Neutrophil (primary cell): ENCODE results near the gene EEIG1.
A peak's percentile ranks its signal among the peaks of the same experiment; 100 is the strongest.

ENCODE experiments used
- H3K27ac ChIP-seq: fragments of 200-600 bp; sonication (generic); 2 replicates; pipeline ENCODE4 v1.5.1; 2016; ENCODE audit warnings: mild to moderate bottlenecking, moderate library complexity
- H3K27me3 ChIP-seq: fragments of 200-600 bp; sonication (generic); 2 replicates; pipeline ENCODE4 v1.6.0; 2016; ENCODE audit warnings: mild to moderate bottlenecking
- H3K36me3 ChIP-seq: fragments of 200-600 bp; sonication (generic); 2 replicates; pipeline ENCODE4 v1.5.1; 2017
- H3K4me1 ChIP-seq, 2 experiments: fragments of 200-600 bp in 1 of 2; sonication (generic) in 1 of 2; 1 replicate in 1 of 2; 2 replicates in 1 of 2; pipeline versions ENCODE4 v1.5.1 to v1.6.1; 2013 to 2016; ENCODE audit warnings: low read depth in 1 of 2, low read length in 1 of 2, mild to moderate bottlenecking in 1 of 2, moderate library complexity in 1 of 2; ENCODE audit not compliant: control insufficient read depth in 1 of 2, insufficient read depth in 1 of 2
- H3K4me3 ChIP-seq, 2 experiments: fragments of 200-600 bp in 1 of 2; sonication (generic) in 1 of 2; 1 replicate in 1 of 2; 2 replicates in 1 of 2; pipeline ENCODE4 v1.5.1; 2013 to 2016; ENCODE audit warnings: low read depth in 1 of 2, low read length in 1 of 2, mild to moderate bottlenecking in 1 of 2, moderate library complexity in 1 of 2
- H3K9me3 ChIP-seq: fragments of 200-600 bp; sonication (generic); 2 replicates; pipeline ENCODE4 v1.5.1; 2016
- TF ChIP-seq, protein P1 (sequence below): fragments of 200-600 bp; sonication (generic); IDR thresholded peaks from 2 replicates; pipeline ENCODE4 v1.5.1; 2016; ENCODE audit warnings: antibody characterized with exemption

The EEIG1 gene

GRCh38 chr9:127973169-127974000, 7.4 kb downstream of the EEIG1 start:
- H3K36me3 ChIP-seq, result no peaks in the 10 kb centered on the region
- H3K4me3 ChIP-seq, result no peak overlapping the region
- no peak overlapping the region for H3K27ac ChIP-seq
- no peaks in the 10 kb centered on the region for H3K9me3 ChIP-seq
- H3K27me3 ChIP-seq, result peaks cover 6% of the 10 kb centered on the region
- TF ChIP-seq, protein P1, sequence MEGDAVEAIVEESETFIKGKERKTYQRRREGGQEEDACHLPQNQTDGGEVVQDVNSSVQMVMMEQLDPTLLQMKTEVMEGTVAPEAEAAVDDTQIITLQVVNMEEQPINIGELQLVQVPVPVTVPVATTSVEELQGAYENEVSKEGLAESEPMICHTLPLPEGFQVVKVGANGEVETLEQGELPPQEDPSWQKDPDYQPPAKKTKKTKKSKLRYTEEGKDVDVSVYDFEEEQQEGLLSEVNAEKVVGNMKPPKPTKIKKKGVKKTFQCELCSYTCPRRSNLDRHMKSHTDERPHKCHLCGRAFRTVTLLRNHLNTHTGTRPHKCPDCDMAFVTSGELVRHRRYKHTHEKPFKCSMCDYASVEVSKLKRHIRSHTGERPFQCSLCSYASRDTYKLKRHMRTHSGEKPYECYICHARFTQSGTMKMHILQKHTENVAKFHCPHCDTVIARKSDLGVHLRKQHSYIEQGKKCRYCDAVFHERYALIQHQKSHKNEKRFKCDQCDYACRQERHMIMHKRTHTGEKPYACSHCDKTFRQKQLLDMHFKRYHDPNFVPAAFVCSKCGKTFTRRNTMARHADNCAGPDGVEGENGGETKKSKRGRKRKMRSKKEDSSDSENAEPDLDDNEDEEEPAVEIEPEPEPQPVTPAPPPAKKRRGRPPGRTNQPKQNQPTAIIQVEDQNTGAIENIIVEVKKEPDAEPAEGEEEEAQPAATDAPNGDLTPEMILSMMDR, result no peak
- peaks cover 9 to 15% of the 10 kb centered on the region in 2 experiments for H3K4me1 ChIP-seq

DNA sequence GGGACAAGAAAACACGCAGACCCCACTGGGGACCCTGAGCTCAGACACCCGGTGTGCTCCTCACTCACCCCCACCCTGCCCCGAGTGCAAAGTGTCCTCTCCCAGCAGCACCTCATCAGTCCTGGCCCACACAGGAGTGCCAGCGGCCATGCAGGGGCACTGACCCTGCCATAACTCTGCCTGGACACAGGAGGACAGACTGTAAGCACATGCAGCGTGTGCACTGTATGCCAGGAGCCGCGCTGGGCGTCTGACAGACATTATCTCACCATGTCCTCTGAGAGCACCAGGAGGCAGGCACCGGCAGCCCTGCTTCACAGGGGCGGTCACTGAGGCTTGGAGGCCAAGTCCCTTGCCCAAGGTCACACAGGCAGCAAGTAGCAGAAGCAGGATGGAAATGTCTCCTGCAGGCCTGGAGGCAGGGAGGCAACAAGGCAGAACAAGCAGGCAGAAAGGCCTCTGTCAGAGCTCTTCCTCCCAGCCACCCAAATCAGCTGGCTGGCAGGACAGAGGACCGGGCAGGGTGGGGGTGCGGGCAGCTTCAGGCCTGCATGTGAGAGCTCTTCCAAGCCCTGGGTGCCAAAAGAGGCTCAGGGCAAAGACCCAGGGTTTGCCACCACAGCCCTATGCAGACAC, 8.4 kb downstream of the EEIG1 start:
- no peaks in the 10 kb centered on the region for H3K36me3 ChIP-seq
- H3K9me3 ChIP-seq, result no peaks in the 10 kb centered on the region
- TF ChIP-seq, protein P1, result no peak
- H3K27ac ChIP-seq, result no peak overlapping the region
- peaks cover 6% of the 10 kb centered on the region for H3K27me3 ChIP-seq
- H3K4me1 ChIP-seq, result peaks cover 9 to 15% of the 10 kb centered on the region in 2 experiments
- H3K4me3 ChIP-seq, result no peak overlapping the region

GRCh38 chr9:127971357-127972235, 9.2 kb downstream of the EEIG1 start:
- H3K4me3 ChIP-seq, result no peak overlapping the region
- H3K4me1 ChIP-seq, result peaks cover 9 to 15% of the 10 kb centered on the region in 2 experiments
- H3K36me3 ChIP-seq, result no peaks in the 10 kb centered on the region
- no peaks in the 10 kb centered on the region for H3K9me3 ChIP-seq
- TF ChIP-seq, protein P1, result no peak
- H3K27ac ChIP-seq, result no peak overlapping the region
- peaks cover 10% of the 10 kb centered on the region for H3K27me3 ChIP-seq

DNA sequence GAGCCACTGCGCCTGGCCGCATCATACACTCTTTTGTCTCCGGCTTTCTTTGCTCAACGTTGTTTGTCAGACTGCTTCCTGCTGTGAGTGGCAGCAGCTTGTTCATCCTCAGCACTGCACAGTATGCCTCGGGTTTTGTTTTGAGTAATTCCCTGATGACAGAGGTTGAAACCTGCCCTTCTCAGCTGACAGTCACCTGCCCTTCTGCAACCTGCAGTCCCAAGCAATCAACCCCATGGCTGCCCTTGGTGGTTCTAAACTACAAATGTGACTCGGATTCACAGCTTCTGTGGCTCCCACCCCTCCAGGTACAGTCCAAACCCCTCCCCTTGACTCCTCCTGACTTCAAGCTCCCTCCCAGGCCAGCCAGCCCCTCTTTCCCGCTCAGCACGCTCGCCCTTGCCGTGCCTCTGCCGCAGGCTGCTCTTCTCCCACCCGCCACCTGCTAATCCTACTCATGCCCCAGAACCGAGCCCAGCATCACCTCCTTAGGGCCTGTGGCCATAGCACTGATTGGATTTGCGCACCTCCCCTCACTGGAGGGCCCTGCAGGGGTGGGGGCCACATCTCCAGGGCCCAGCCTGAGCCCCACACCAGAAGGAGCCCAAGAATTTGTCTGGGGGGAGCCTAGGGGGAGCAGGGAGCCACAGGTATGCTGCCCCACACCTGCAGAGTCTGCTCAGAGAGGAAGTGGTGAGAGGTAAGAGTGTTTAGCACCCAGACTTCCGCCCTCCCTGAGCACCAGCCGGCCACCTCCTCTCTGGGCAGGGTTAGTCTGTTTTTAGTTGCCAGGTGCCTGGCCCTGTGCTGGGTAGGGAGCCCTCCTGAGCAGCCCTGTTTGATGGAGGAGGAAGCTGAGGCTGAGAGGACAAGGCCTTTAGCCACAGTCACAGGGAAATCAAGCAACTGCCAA, 10.1 kb downstream of the EEIG1 start:
- peak overlapping the region; percentile 38 for H3K27ac ChIP-seq
- H3K9me3 ChIP-seq, result no peaks in the 10 kb centered on the region
- TF ChIP-seq, protein P1, result no peak
- peaks cover 10 to 18% of the 10 kb centered on the region in 2 experiments for H3K4me1 ChIP-seq
- peaks cover 13% of the 10 kb centered on the region for H3K27me3 ChIP-seq
- H3K36me3 ChIP-seq, result no peaks in the 10 kb centered on the region
- no peak overlapping the region for H3K4me3 ChIP-seq
